ELR (cell line): ENCODE results near the gene POU4F3.
A peak's percentile ranks its signal among the peaks of the same experiment; 100 is the strongest.

ENCODE experiments used
- DNase-seq: peaks from one replicate; pipeline ENCODE4 v3.0.0-alpha.2; 2015; ENCODE audit warnings: low read depth

POU4F3 gene

GRCh38 chr5:146340260-146341081 is 1.8 kb downstream of the POU4F3 start:
- DNase-seq: peak; percentile 63

GRCh38 chr5:146341854-146342253 is 3.2 kb downstream of the POU4F3 start:
- DNase-seq: no peak

GRCh38 chr5:146342519-146342881 is 3.9 kb downstream of the POU4F3 start:
- no peak for DNase-seq

DNA sequence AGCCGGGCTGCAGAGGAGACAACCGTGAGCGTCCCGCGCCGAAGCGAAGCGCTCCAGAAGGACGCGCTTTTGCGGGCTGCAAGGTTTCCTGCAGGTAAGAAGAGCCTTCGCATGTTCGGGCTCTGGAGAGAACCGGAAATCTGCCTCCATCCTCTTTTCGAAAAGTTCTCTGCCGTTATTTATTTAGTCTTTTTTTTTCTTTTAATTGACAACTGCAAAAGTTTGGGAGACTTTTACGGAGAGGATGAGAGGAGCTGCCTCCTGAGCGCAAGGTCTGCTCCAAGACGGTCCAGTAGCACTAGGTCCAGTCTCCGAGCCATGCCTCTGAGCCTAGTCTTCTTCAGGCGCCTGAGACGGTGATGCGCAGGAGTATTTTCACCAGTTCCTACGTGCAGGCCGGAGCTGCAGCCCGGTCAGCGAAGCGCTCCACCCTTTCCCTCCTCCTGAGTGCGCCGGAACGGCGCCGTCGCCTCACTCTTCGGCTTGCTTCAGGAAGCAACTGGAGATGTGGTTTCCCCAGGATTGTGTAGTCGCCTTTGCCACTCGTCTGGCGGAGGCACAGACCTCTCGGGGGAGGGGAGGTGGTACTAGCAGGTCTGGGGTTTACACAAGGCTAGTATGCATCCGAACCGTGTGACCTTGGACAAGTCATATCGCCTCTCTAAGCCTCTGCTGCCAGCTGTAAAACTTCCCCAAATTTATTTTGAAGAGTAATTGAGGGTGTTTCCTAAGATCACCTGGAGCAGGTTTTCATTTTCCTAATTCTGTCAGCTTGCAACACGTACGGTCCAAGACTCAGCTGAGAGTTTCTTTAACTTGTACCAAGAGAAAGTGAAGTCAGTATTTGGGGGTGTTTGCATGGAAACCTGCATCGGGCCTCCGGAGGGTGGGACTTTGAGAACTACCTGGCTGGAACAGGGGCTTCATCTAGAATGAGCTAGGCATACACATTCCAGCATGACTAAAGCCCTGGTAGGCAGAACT is 4.5 kb downstream of the POU4F3 start:
- no peak for DNase-seq

DNA sequence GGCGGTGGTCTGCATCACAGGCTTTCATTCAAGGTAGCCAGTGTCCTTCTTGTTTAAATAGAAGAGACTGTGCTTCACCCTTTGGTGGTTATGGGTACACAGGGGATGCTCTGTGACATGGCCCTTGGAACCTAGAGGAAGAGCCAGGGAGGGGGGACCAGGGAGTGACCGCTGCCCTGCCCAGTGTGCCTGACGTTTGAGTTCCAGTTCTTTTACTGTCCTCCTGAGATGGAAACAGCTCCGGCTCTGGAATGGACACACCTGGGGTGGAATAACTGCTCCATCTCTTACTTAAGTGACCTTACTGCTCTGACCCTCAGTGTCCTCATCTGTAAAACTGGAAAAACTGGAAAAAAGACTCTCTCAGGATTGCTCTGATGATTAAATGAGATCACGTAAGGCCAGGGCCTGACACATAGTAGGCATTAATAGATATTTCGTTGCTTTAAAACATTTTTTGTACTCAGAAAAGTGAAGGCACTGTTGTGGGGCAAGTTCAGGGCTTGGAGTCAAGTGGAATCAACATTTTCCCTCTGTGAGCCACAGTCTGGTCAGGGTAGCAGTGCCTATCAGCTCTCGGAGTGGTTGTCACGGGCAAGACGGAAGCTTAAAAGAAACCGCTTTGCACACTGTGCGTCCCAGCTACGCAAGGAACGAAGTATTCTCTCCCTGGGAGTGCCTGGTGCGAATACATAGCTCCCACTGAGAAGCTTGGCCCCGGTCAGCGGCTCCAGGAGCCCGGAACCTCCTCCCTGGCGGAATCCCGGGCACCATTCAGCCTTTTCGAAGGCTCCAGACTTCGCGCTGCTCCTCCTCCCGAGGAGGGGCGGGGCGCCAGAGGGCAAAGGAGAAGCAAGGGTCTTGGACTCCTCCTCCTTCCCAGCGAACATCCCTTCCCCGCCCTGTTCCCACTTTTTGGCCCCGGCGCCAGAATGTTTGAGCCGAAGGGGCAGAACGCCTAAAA is 5.8 kb downstream of the POU4F3 start:
- DNase-seq: no peak

DNA sequence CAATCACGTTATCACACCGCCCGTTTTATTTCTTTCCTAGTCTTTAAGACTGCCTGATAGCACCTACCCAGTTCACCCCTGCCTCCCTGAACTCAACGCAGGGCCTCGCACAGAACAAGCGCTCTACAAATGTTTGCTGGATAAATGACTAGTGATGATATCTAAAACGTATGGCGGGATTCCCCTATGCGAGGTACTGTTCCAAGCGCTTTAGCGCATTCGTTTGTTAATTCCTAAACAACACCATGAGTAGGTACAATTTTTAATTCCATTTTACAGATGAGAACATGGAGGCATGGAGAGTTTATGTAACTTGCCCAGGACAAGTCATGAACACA is 6.6 kb downstream of the POU4F3 start:
- no peak for DNase-seq

GRCh38 chr5:146345578-146346366 is 7.1 kb downstream of the POU4F3 start:
- DNase-seq: no peak

GRCh38 chr5:146357126-146357525 is 18.5 kb downstream of the POU4F3 start:
- DNase-seq: no peak

- no peak for DNase-seq
Observed at GRCh38 chr5:146359836-146360235, 21.2 kb downstream of the POU4F3 start.

DNA sequence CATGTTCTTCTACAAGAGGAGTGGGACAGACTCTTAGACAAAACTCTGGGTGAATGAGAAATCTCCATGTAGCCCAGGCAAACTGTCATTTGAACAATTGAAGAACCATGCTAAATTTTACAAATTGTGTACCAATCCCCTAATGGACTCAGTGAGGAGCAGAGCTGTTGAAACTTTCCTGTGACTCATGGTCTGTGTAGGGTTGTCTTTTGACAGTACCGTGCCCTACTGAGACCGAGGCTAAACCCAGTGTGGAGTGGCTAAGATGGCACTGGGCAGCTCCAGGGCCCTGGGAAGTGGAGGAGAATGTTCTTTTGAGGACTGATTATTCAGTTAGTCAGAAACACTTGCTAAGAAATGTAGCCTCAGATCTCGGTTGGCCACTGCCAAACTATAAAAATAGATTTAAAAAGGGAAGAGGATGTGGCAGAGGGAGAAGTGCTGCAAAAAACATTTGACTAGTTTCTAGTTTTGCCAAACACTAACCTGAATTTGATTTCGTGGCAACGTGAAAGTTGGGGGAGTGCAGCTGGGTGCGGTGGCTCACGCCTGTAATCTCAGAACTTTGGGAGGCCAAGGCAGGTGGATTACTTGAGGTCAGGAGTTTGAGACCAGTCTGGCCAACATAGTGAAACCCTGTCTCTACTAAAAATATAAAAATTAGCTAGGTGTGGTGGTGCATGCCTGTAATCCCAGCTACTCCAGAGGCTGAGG is 24.7 kb downstream of the POU4F3 start:
- no peak for DNase-seq

- no peak for DNase-seq
Observed at GRCh38 chr5:146365618-146366017, 27.0 kb downstream of the POU4F3 start.

DNA sequence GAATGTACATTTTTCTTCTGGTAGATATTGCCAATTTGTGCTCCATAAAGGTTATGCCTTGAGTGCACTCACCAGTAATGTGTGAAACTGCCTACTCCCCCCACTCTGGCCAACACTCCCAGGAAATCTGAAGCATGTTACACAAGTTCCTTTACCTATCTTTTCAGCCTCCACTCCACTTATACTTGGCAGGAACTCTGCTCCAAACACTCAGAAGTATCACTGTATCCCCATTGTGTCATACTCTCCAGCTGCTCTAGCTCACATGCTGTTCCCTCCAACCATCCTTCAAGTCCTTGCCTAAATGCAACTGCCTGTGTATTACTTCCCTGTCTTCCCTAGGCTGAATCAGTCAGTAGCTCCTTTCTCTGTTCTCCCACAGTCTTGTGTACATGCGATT is 28.3 kb downstream of the POU4F3 start:
- no peak for DNase-seq

DNA sequence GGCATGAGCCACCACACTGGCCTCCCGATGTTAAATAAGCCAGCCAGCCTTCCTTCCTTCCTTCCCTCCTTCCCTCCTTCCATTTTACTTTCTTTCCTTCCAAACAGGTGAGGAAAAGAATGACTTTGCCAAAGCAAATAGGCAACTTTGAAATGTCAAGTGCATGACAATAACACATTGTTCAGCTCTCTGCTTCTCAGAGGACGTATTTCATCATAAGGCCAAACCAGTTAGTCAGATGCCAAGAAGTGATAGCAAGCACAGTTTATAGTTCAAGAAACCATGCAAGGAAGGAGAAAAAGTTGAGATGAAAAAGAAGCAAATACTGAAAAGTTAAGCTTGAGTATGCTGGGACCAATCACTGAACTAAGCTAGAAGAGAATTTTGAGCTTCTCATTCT is 29.5 kb downstream of the POU4F3 start:
- DNase-seq: no peak

DNA sequence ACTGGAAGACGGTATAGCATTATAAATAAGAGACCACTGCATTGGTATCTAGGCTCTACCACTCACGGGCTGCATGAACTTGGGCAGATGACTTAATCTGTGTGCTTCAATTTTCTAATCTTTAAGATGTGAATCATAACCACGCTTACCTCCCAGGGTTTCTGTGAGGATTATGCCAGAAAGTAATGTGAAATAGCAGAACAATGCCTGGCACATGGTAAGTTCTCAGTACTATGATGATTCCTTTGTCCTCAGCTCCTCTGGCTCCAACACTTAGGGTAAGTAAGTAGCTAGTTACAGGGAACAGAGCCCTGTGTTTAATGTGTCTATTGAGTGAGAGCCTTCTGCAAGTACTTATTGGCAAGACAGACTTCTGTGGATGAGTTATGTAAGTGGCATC is 31.1 kb downstream of the POU4F3 start:
- DNase-seq: peak; percentile 61

DNA sequence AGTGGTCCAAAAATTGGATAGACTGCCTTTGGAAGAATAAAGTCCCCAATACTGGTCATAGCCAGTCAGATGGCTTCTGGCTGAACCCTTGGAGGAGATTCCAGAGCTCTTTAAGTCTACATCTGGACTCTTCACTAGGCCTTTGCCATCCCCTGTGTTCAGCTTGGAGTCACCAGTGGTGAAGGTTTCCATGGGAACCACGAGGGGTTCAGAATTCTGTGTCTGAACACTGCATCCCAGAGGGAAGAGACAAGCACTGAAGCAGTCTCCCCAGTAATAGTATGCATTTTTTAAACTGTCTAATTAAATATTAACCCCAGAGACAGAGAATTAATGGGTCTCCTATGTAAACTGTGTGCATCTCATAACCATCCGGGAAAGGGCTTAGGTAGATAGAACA is 38.2 kb downstream of the POU4F3 start:
- DNase-seq: no peak

GRCh38 chr5:146378986-146379385 is 40.3 kb downstream of the POU4F3 start:
- DNase-seq: no peak

- no peak for DNase-seq
Observed at GRCh38 chr5:146380714-146381113, 42.1 kb downstream of the POU4F3 start.

GRCh38 chr5:146388386-146388785 is 49.7 kb downstream of the POU4F3 start:
- DNase-seq: peak; percentile 46

DNA sequence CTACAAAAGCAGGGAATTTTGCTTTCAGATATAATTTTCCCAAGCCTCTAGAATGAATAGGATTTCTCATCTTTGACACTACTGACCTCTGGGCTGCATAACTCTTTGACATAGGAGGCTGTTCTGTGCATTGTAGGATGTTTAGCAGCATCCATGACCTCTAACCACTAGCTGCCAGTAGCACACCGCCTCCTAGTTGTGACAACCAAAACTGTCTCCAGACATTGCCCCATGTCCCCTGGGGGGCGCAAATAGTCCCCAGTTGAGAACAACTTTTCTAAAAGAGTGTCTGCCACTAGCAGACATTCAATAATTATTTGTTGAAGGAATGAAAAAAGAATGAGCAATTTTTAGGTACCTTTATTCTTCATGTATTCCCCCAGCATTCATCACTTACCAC is 51.8 kb downstream of the POU4F3 start:
- DNase-seq: peak; percentile 8
